ENCODE data around the gene ING2. TPM values are rescaled to one million over a fixed set of nuclear protein-coding genes. Genes with fewer than 3 reads are reported as not detected.

Gene ING2
- polyA plus RNA-seq, 1 donor (not counting 4 experiments of a cell fraction or from before 2014, with no cell fraction given), result 16.1 TPM

GRCh38 chr4:183470821-183471220 is 34.0 kb upstream of the ING2 start:
- no peak overlapping the region for H3K27ac ChIP-seq (ENCODE audit: control insufficient read depth, insufficient read depth, low read length)
- H3K4me1 ChIP-seq (ENCODE audit: control insufficient read depth, extremely low read depth, insufficient read depth, low read length), result peaks cover 24% of the 10 kb centered on the region
- no peak for DNase-seq (ENCODE audit: low read depth, low spot score)
- H3K9me3 ChIP-seq (ENCODE audit: control insufficient read depth, low read depth, low read length), result no peaks in the 10 kb centered on the region
- FAIRE-seq, result no peak
- no peaks in the 10 kb centered on the region for H3K79me2 ChIP-seq (ENCODE audit: control insufficient read depth, insufficient read depth, low read length)
- peak overlapping the region; percentile 14 for H2AFZ ChIP-seq (ENCODE audit: control insufficient read depth, low read length)
- no peak overlapping the region for H3K4me3 ChIP-seq (ENCODE audit: control insufficient read depth in 2 of 3, extremely low read depth in 1 of 3, insufficient read depth in 2 of 3, low read depth in 1 of 3, low read length in 3 of 3)
- dilution Hi-C loops (cut with MboI; ENCODE audit: extremely low pct_ligation_motif_present, low sequenced_read_pairs), result no loop called here
- H3K4me2 ChIP-seq (ENCODE audit: control insufficient read depth, extremely low read depth, insufficient read depth, low read depth, low read length), result no peak overlapping the region
- no peaks in the 10 kb centered on the region for H3K9me1 ChIP-seq (ENCODE audit: control insufficient read depth, extremely low read depth, insufficient read depth, low read length)
- no peaks in the 10 kb centered on the region for H3K36me3 ChIP-seq (ENCODE audit: control insufficient read depth in 2 of 2, extremely low read depth in 1 of 2, insufficient read depth in 2 of 2, low read length in 2 of 2)
- no peak overlapping the region for H3K9ac ChIP-seq (ENCODE audit: control insufficient read depth, extremely low read depth, insufficient read depth, low read length)
- no peaks in the 10 kb centered on the region for H3K27me3 ChIP-seq (ENCODE audit: control insufficient read depth, extremely low read depth, insufficient read depth, low read length)
- no peaks in the 10 kb centered on the region for H4K20me1 ChIP-seq (ENCODE audit: control insufficient read depth, extremely low read depth, insufficient read depth, low read length)
- TF ChIP-seq EZH2 (IDR thresholded peaks at IDR 0.05; ENCODE audit: low read length), result no peak
- TF ChIP-seq CTCF (optimal IDR thresholded peaks at IDR 0.05 in 1 of 3, IDR thresholded peaks at IDR 0.05 in 1 of 3, conservative IDR thresholded peaks at IDR 0.05 in 1 of 3; ENCODE audit: extremely low read depth in 1 of 3, insufficient read depth in 2 of 3, low read length in 3 of 3), result no peak

- peak overlapping the region; percentile 34 for H3K4me2 ChIP-seq (ENCODE audit: control insufficient read depth, extremely low read depth, insufficient read depth, low read depth, low read length)
- no peak for DNase-seq (ENCODE audit: low read depth, low spot score)
- H3K4me1 ChIP-seq (ENCODE audit: control insufficient read depth, extremely low read depth, insufficient read depth, low read length), result peaks cover 24% of the 10 kb centered on the region
- peak; percentile 58 to 88 (median 78) for TF ChIP-seq CTCF (optimal IDR thresholded peaks at IDR 0.05 in 1 of 3, IDR thresholded peaks at IDR 0.05 in 1 of 3, conservative IDR thresholded peaks at IDR 0.05 in 1 of 3; ENCODE audit: extremely low read depth in 1 of 3, insufficient read depth in 2 of 3, low read length in 3 of 3)
- no peak for TF ChIP-seq EZH2 (IDR thresholded peaks at IDR 0.05; ENCODE audit: low read length)
- FAIRE-seq, result peak; percentile 69
- H4K20me1 ChIP-seq (ENCODE audit: control insufficient read depth, extremely low read depth, insufficient read depth, low read length), result no peaks in the 10 kb centered on the region
- dilution Hi-C loops (cut with MboI; ENCODE audit: extremely low pct_ligation_motif_present, low sequenced_read_pairs), result no loop called here
- no peak overlapping the region for H3K4me3 ChIP-seq (ENCODE audit: control insufficient read depth in 2 of 3, extremely low read depth in 1 of 3, insufficient read depth in 2 of 3, low read depth in 1 of 3, low read length in 3 of 3)
- H2AFZ ChIP-seq (ENCODE audit: control insufficient read depth, low read length), result peak overlapping the region; percentile 65
- H3K27me3 ChIP-seq (ENCODE audit: control insufficient read depth, extremely low read depth, insufficient read depth, low read length), result no peaks in the 10 kb centered on the region
- no peaks in the 10 kb centered on the region for H3K9me1 ChIP-seq (ENCODE audit: control insufficient read depth, extremely low read depth, insufficient read depth, low read length)
- no peak overlapping the region for H3K9ac ChIP-seq (ENCODE audit: control insufficient read depth, extremely low read depth, insufficient read depth, low read length)
- no peaks in the 10 kb centered on the region for H3K36me3 ChIP-seq (ENCODE audit: control insufficient read depth in 2 of 2, extremely low read depth in 1 of 2, insufficient read depth in 2 of 2, low read length in 2 of 2)
- H3K9me3 ChIP-seq (ENCODE audit: control insufficient read depth, low read depth, low read length), result no peaks in the 10 kb centered on the region
- H3K79me2 ChIP-seq (ENCODE audit: control insufficient read depth, insufficient read depth, low read length), result no peaks in the 10 kb centered on the region
- no peak overlapping the region for H3K27ac ChIP-seq (ENCODE audit: control insufficient read depth, insufficient read depth, low read length)
Measured at GRCh38 chr4:183471946-183472708, 32.7 kb upstream of the ING2 start.

All from keratinocyte (primary cell).